Right kidney (tissue), 1 donor: ENCODE results near the gene SLC1A2.

ENCODE experiments used
- DNase-seq: peaks from one replicate; pipeline ENCODE4 v3.0.0-alpha.2; 2016

Gene SLC1A2

DNA sequence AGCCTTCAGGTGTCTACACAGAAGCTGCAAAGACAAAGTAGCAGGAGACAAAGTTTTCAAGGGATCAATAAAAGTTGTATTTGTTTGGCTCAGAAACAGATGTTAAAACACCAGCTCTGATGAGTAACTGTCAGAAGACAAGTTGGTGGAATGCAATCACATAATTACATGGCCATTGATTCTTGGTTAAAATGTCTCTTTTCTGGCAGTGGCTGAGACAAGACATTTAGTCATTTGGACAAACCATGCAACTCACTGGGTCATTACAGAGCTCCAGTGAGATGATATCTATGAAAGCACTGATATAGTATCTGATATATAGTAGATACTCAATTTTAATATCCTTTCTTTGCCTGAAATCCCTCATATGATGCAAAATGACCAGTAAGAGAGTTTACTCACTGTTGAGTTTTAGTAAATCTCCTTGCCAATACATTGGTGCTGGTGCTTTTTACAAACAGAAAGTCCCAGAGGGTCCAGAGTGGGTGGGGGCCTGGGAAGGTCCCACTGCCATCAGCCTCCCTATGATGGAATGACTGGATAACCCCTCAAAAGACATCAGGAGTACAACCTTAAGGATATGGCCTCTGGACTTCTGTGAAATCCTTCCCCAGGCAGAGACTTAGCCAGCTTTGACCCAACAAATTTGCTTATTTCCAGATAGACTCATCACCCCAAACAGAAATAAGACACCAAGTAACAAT is 95.0 kb downstream of the SLC1A2 start:
- DNase-seq = no peak

DNA sequence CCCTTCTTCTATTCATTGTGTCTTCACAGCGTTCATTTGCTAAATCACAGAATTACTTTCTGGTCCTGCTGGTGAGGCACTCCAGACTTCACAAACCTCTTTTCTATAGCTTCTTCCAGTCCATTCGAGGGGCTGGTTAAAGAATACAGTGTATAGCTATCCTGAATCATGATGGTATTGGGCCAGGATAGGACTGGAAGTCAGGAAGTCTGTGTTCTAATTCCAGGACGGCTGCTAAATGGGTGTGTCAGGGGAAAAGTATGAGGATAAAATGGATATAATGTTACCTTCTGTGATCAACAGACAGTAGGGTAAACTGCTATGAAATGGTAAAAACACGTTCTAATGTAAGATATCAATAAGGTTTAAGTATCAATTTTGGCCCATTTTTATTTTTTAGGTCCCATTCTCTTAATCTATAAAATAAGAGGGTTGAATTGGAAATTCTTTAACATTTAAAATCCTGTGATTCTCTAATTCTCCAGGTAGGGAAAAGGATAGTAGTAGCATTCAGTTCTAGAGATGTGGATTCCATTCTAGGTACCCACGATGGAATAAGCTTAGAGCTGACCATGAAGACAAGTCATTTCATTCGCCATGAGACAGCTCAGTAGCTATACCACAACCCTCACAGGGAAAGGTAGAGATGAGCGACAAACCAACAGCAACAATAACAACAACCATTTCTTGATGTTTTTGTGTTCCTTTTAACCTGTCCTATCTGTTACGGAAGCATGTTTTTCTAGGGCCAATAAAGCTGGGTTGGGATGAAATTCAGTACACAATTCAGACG is 96.1 kb downstream of the SLC1A2 start:
- no peak for DNase-seq

DNA sequence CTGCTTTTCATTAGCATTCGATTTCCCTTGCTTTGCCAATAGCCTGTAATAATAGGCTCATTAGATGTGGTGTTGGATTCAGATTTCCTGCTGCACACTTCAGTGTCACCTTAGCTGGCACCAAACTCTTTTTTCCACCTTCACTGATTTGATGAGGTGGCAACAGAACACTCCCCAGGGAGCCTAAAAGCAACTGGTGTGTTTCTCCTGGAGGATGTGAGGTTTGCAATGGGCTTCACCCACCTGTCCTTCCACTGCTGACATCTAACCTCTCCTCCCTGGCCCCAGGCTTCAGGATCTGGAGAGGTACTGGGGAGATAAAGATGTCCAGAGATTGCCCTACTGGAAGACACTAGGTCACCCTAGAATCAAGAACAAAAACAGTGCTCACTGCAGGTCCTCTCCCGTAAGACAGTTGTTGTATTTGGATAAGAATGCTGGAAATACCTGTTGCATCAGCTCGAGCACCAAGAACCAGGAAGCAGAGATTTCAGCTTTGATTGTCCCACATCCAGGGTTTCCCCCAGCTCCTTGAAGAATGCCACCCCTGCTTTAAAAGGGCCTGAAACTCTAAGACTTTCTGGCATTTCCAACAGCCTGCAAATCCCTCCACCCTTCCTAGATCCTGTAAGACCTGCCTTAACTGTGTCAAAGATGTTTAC is 96.9 kb downstream of the SLC1A2 start:
- DNase-seq = no peak

DNA sequence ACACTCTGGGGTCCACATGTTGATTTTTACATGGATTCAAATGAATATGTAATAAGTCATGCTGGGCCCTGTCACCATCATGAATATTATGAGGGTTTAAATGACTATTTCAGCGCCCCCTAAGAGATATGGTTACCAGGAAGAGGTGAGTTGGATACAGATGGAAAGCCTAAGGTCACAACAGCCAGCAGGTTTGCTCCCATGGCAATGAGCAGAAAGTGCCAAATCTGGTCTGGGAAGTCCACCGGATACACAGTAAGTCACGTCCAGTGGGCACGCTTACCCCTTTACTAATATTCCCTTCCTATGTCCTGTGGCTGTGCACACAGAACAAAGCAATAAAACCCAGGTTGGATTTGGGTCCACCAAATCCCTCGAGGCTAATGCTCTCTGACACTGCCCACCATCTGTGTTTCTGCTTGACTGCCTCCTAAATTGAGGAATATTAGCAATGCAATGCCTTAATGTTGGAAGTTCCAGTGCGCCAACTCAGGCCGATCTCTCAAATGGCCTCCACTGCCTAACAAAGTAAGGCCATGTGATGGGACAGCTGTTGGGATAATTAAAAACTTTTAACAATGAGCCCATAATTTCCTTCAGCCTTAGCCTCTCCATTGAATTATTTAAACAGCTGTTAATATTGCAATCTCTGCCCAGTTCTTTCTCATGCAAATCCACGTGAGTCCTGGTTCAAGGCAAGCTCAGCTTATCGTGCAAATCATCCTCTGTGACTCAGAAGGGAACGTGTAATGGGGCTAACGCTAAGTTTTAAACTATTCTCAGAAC is 97.6 kb downstream of the SLC1A2 start:
- no peak for DNase-seq

DNA sequence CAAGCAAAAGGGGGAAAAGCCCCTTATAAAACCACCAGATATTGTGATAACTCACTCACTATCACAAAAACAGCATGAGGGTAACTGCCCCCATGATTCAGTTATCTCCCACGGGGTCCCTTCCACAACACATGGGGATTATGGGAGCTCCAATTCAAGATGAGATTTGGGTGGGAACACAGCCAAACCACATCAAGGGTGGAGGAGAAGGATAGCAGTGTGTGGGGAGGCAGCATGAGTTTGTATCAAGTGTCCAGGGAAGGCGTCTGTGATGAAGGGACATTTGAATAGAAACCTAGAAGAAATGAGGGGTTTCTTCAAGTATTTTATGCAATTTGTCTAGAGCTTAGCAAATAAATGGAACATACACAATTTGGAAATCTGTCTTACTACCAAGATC is 98.2 kb downstream of the SLC1A2 start:
- no peak for DNase-seq

DNA sequence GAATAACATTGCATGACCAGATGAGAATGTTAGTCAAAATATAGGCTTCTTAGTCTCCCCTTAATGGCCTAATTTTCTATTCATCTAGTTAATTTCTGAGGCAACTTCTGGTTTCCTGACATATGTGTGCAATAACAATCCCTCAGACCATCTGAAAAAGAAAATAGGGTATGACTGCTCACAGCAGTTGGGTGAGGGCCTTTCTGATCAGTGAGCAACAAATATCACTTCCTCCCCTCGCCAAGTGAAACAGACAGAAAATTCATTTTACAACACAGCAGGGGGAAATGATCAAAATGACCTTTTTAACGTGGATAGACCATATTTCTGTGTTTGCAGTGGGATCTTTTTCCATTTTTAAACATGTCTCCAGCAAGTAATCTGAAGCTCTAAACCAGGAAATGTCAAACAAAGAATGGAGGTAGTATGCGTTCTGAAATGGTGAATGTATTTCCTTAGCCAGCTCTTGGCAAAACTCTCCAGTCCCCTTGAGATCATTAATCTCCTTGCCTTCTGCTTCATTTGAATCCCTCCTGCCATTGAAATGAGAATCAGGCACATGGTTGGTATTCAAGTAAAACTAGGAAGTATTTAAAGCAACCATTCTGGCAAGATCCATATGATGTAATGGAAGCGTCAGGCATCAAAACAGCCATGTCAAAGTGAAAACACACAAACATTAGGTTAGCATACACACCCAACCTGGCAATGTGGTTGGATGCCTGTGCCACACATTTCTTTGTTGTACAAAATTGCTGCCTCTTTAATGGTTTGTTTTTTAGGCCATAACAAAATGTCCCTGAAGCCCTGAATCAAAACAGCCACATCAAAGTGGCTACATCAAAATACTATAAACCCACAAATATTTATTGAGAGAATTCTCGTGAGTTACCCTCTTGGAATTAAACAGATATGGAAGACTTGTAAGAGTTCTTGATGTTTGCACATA is 100.1 kb downstream of the SLC1A2 start:
- no peak for DNase-seq

DNA sequence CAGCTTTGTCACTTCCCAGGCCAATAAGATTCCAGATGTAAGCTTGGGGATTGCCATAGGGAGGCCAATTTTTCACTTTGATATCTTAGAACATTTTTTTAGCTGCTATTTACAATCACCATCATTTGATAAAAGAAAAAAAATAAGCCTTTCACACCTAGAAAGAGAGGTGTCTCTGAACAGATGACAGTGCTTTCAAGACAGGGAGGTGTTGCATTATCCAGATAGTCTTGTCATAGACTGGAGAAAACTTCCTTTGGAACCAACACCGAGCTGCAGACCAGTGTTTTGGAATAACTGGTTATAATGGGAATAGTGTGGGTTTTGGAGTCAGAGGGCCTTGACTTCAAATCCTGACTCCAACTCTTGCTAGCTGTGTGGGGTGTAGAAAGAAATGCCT is 101.0 kb downstream of the SLC1A2 start:
- no peak for DNase-seq

DNA sequence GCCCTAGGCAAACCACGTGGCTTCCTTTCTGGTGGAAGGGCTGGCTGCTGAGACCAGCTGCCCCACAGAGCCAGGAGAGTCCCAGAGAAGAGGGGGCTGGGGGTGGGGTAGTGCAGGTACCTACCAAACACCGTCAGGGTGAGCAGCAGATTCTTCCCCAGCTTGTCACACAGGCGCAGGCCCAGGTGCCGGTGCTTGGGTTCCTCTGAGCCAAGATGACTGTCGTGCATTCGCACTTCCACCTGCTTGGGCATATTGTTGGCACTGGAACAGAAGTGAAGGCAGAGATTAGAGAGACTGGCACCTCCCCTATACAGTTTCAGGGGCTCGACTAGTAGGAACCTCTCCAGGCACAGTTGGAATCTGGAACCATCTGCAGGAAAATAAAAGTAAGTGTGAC is 102.1 kb downstream of the SLC1A2 start:
- no peak for DNase-seq

DNA sequence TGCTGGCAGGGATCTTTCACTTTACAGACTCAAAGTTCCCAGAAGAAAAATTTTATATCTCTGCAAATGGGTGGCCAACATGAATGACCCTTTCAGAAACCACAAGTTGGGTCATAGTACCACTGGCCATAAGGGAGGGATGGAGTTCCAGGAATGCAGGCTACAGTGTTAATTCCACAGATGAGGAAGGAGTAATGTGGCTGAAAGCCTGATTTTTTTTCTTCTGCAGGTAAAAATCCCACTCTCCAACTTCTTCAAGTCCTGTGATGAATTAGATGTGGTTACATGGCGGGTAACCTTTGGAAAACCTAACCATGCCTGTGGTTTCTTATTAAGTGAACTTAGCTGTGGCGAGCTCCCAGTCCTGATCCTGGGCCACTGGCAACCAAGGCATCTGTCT is 103.2 kb downstream of the SLC1A2 start:
- DNase-seq = no peak

DNA sequence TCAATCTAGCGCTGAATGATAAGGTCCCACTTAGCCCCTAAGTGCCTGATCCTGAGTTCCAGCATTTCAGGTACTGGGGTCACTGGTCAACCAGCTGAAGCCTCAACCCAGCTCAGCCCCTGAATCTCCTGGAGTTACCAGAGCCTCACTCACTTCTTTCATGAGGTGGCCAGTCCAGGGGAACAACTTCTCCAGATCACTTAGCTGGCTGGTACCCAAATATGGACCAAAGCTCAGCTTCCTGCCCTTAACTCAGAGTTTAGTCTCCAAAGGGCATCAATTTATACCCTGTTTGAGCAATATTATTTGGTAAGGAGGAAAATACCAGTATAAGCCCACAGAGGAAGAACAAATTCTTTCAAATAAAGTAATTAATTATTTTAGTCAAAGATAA is 105.6 kb downstream of the SLC1A2 start:
- no peak for DNase-seq

DNA sequence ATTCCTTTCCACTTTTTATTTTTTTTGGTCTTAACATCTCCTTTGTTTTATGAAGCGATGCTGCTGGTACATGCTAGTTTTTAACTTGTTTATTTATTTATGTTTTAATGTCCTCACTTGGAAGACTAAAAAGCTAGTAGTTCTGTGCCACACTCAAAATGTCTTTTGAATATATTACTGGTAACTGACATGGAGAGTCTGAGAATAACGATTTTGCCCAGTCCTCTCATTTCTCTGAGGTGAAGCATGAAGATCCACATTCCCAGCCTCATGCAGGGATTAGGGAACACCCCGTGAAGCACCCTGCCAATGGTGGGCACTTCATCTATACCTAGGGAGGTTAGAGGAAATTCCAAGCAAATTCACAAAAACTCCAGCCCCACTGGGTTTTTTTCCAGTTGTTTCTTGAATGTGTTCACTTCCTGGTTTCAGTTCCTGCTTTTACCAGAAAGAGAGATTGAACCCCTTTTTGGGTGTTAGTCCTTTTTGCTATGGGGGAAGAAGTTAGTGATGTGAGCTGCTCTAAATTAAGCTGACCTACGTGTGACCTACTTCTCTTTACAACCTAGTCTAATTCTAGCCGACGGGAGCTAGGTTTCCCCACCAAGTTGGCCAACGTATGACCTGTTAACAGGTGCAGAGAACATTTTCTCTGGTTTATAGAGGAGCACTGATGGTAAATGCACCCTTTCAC is 106.1 kb downstream of the SLC1A2 start:
- DNase-seq = no peak

DNA sequence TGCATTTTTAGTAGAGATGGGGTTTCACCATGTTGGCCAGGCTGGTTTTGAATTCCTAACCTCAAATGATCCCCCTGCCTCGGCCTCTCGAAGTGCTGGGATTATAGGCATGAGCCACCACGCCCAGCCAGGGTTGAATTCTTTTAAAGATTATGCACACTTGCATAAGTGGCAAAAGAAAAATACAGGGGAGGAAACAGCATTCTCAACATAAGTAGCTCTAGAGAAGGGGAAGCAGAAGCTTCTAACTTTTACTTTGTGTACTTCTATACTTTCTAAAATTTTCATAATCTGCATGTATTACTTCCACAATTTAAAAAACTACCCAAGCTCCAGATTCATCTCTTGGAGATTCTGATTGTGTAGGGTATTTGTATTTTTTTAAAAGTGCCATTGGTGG is 108.0 kb downstream of the SLC1A2 start:
- no peak for DNase-seq

DNA sequence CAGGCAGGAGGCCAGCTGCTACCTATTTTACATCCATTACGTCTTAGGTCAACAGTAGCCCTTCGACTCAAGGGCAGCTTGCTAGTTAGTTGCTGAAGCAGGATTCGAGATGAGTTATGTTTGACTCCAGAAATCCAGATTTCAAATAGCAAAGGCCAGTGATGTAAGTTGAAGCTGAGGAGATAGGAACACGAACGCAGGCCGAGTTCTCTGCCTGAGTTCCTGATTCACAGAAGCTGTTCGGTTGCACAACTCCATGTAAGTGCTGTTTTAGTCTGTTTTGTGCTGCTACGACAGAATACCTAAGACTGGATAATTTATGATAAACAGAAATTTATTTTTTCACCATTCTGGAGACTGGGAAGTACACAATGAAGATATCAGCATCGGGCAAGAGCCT is 111.2 kb downstream of the SLC1A2 start:
- no peak for DNase-seq

DNA sequence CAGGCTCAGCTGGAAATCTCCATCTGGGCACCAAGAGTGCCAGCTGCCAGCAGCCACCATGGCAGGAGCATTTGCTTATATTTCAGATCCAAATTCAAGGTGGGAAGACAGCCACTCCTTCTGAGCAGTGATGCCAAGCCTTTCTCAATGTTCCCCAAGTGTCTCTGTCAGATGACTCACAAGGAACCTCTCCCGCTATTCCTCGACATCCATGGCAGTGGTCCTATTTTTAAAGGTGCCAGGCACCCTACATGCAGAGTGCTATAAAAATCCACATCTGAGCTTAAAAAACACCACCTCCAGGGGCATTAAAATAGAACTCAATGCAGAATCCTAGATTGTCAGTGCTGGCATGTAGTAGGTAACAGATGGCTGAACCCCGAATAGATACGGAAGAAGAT is 112.1 kb downstream of the SLC1A2 start:
- no peak for DNase-seq

DNA sequence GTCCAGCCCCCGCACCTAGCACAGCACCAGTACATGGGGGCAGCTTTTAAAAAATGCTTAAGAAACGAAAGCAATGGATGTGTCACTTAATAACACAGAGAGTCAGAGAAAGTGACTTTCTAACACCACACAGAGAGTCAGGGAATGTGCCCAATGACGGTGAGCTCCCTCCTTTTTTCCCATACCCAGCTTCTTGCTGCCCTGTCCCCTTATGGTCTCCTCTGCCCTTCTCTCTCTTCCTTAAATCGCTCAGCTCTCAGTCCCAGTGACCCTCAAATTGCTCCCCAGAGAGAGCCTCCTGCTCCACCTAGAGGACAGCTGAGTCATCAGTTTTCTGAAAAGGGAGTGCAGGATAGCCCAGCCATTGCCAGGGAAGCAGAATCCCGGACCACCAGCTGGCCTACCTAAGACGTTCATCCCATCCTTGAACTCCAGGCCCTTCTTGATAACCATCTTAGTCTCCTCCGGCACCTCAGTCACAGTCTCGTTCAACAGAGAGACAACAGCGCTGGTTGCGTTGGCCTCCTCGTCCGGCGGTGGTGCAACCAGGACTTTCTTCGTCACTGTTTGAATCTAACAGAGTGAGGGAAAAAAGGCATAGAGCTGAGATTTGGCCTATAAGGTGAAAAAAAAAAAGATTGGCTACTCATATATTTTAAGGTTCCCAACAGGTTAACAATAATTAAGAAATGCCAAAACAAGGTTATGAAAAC is 113.5 kb downstream of the SLC1A2 start:
- peak; percentile 35 for DNase-seq

DNA sequence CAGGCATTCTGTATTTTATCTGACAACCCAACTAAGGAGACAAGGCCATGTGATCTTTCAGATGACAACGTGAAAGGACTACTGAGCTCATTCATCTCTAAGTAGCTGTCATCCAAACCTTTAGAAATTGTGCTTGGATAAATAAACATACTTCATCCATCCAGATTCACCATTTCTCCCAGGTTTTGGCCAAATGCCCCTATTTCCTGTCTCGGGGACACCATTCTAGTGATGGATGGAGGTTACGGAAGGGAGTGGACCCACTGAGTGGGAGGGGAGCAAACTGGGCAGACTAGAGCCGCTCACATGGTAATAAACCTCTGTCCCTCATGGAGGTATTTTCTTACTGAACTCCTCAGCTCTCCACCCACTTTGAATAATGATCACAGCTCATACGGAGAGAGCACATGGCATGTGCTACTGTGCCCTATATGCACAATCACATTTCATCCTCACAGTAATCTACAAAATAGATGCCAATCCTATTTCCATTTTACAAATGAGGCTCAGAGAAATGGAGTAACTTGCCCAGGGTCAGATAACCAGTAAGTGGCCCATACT is 114.4 kb downstream of the SLC1A2 start:
- DNase-seq = no peak

DNA sequence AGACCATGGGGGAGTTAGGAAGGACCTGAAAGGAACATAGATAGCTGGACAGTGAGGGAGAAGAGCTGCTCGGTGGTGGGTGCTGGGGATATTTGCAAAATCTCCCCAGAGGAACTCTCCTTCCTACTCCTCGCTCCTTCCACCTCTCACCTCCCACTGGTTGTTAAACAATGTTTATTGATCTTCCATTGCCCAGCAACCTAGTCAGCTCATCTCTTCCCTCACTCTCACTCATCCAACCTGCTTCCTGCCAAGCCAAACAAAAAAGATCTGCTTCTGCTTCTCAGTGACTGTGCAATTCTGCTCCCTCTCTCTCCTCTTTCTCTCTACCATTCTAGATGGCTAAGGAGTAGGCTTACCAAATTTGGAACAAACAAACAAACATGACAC is 115.0 kb downstream of the SLC1A2 start:
- DNase-seq = no peak

DNA sequence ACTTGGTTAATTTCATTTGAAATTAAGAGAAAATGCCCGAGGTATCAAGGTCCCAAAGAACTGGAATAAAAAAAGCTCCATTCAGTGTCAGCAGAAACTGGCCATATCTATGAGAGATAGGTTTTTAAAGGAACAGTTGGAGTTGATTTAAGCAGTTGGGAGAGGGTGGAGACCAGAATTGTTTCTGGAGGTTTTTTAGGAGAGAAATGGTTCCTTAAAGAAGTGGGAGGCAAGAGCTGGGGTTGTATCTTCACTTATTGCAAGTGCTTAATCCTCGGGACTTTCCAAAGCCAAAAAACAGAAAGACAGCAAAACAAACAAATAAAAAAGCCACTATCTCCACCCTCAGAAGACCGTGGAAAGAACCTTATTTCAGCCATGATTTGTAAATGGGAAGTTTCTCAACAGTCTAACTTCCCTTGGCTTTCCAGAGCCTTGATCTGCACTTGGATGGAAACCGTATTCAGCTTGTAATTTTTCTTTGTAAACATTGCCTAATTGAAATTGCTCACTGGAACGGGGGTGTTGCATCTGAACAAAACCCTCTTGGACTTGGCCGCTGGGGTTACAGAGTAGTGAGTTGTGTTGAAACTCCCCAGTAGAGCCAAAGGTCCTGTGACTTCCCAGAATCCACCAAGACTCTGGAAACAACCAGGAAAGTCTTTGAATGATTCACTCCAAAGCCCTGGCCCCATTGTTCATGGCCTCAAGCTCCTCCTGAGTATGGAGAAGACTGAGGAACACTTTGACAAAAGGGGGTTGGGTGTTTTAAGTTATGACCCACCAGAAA is 115.6 kb downstream of the SLC1A2 start:
- no peak for DNase-seq

DNA sequence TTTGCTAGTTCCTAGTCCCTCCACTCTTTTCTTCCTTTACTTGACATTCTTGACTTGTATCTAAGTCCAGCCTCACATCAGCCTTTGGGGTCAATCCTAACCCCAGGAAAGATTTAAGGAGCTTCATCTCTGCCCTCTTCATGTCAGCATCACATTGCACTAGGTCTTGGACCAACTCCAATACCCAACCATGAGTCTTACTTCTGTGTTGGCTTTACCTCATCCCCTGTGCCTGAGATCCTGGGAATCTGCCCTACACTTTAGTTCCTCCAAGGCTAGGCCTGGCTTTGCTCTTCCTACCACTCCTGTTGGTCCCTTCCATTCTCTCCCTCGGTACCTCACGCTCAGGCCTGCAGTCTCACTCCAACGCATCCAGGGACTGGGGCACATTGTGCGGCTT is 117.0 kb downstream of the SLC1A2 start:
- no peak for DNase-seq
